ENCODE data around the gene SSR1. TPM values are rescaled to one million over a fixed set of nuclear protein-coding genes. Genes with fewer than 3 reads are reported as not detected.
"Not testable (repeated sequence)": the region's sequence is repeated elsewhere in the genome, so short reads cannot be mapped to it uniquely, and the experiment has no call there.

SSR1 gene
- total RNA-seq, 1 experiment from 2014 or later: 115 TPM

DNA sequence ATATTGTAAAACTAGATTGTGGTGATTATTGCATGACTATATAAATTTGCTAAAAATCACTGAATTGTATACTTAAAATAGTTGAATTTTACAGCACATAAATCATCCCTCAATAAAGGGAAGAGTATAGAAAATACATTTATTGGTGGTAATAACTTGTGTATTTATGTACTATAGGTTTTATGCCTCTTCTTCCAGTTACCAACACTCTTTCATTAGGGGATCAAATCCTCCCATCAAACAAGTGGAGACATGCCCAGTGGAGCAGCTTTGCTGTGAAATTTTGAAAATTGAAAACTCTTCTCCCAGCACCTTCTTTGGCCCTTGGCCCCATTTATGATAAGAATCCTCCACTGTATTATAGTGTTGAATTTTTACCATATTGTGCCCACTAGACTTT lies 10.1 kb upstream of the SSR1 start:
- Mint-ChIP-seq H3K4me3 (ENCODE audit: low read depth, unreplicated experiment) (no peak overlapping the region), H3K36me3 (ENCODE audit: insufficient read depth, unreplicated experiment) (no peaks in the 10 kb centered on the region), H3K4me1 (ENCODE audit: low read depth, unreplicated experiment) (no peaks in the 10 kb centered on the region), H3K27ac (ENCODE audit: unreplicated experiment) (no peak overlapping the region), H3K27me3 (ENCODE audit: unreplicated experiment) (peaks cover 17% of the 10 kb centered on the region), H3K9me3 (ENCODE audit: low read depth, unreplicated experiment) (no peaks in the 10 kb centered on the region)
- intact Hi-C loops (cut with micrococcal nuclease; ENCODE audit: unreplicated experiment): no loop called here
- TF ChIP-seq, protein P1, sequence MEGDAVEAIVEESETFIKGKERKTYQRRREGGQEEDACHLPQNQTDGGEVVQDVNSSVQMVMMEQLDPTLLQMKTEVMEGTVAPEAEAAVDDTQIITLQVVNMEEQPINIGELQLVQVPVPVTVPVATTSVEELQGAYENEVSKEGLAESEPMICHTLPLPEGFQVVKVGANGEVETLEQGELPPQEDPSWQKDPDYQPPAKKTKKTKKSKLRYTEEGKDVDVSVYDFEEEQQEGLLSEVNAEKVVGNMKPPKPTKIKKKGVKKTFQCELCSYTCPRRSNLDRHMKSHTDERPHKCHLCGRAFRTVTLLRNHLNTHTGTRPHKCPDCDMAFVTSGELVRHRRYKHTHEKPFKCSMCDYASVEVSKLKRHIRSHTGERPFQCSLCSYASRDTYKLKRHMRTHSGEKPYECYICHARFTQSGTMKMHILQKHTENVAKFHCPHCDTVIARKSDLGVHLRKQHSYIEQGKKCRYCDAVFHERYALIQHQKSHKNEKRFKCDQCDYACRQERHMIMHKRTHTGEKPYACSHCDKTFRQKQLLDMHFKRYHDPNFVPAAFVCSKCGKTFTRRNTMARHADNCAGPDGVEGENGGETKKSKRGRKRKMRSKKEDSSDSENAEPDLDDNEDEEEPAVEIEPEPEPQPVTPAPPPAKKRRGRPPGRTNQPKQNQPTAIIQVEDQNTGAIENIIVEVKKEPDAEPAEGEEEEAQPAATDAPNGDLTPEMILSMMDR (IDR thresholded peaks at IDR 0.05; ENCODE audit: unreplicated experiment): no peak
- BruUV-seq (replicated peaks): no TSS peak
- CTCF ChIA-PET: no interaction called here
- no peak for DNase-seq

DNA sequence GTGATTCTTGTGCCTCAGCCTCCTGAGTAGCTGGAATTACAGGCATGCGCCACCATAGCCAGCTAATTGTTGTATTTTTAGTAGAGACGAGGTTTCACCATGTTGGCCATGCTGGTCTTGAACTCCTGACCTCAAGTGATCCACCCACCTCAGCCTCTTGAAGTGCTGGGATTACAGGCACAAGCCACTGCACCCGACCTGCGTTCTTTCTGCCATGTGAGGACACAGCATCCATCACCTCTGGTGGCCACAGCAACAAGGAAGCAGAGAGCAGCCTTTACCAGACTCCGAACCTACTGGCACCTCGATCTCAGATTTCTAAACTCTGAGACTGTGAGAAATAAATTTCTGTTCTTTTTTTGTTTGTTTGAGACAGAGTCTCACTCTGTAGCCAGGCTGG lies 8.9 kb upstream of the SSR1 start:
- H3K27ac Mint-ChIP-seq (ENCODE audit: unreplicated experiment); H3K4me3 Mint-ChIP-seq (ENCODE audit: low read depth, unreplicated experiment); H3K4me1 Mint-ChIP-seq (ENCODE audit: low read depth, unreplicated experiment); BruUV-seq (replicated peaks); H3K36me3 Mint-ChIP-seq (ENCODE audit: insufficient read depth, unreplicated experiment); intact Hi-C loops (cut with micrococcal nuclease; ENCODE audit: unreplicated experiment); H3K9me3 Mint-ChIP-seq (ENCODE audit: low read depth, unreplicated experiment); DNase-seq: not testable (repeated sequence)
- peaks cover 17% of the 10 kb centered on the region for H3K27me3 Mint-ChIP-seq (ENCODE audit: unreplicated experiment)
- CTCF ChIA-PET: interaction anchor here (0.6 kb wide), 1 partner anchor 214 kb away, joined by 3 read pairs; the partner anchor contains the start of gene RREB1

DNA sequence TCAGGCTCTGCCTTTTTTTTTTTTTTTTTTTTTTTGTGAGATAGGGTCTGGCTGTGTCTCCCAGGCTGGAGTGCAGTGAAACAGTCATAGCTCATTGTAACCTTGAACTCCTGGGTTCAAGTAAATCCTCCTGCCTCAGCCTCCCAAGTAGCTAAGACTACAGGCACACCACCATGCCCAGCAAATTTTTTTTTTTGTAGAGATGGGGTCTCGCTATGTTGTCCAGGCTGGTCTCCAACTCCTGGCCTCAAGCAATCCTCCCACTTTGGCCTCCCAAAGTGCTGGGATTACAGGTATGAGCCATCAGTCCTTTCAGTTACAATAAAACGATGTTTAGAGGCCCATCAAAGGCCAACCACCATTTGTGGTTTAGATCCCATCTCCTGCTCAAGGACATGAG lies 6.4 kb upstream of the SSR1 start:
- peaks cover 13% of the 10 kb centered on the region for H3K27me3 Mint-ChIP-seq (ENCODE audit: unreplicated experiment)
- BruUV-seq (replicated peaks); H3K4me3 Mint-ChIP-seq (ENCODE audit: low read depth, unreplicated experiment); DNase-seq; H3K27ac Mint-ChIP-seq (ENCODE audit: unreplicated experiment); H3K36me3 Mint-ChIP-seq (ENCODE audit: insufficient read depth, unreplicated experiment); H3K9me3 Mint-ChIP-seq (ENCODE audit: low read depth, unreplicated experiment); CTCF ChIA-PET; intact Hi-C loops (cut with micrococcal nuclease; ENCODE audit: unreplicated experiment); H3K4me1 Mint-ChIP-seq (ENCODE audit: low read depth, unreplicated experiment): not testable (repeated sequence)

DNA sequence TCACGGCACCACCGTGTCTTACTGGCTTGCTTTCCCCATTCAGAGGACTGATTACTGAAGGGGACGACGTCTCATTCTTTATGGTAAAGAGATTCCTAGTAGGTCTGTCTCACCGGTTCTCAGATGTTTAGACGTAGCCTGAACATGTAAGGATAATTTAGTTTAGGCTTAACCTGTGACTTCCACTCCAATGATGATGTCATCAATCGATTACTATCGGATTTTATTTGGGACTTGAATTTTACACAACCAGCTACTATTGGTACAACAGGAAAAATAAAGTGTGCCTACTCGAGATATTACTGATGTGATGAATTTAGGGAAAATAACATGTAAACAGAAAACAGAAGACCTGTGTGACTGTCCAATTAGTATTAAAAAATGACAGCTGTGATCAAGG lies 4.5 kb upstream of the SSR1 start:
- TF ChIP-seq, protein P1 (IDR thresholded peaks at IDR 0.05; ENCODE audit: unreplicated experiment): no peak
- BruUV-seq (replicated peaks): no TSS peak
- Mint-ChIP-seq H3K9me3 (ENCODE audit: low read depth, unreplicated experiment) (no peaks in the 10 kb centered on the region), H3K36me3 (ENCODE audit: insufficient read depth, unreplicated experiment) (peaks cover 8% of the 10 kb centered on the region), H3K27ac (ENCODE audit: unreplicated experiment) (no peak overlapping the region), H3K4me1 (ENCODE audit: low read depth, unreplicated experiment) (no peaks in the 10 kb centered on the region), H3K27me3 (ENCODE audit: unreplicated experiment) (no peaks in the 10 kb centered on the region), H3K4me3 (ENCODE audit: low read depth, unreplicated experiment) (no peak overlapping the region)
- DNase-seq: no peak
- intact Hi-C loops (cut with micrococcal nuclease; ENCODE audit: unreplicated experiment): no loop called here
- CTCF ChIA-PET: no interaction called here

DNA sequence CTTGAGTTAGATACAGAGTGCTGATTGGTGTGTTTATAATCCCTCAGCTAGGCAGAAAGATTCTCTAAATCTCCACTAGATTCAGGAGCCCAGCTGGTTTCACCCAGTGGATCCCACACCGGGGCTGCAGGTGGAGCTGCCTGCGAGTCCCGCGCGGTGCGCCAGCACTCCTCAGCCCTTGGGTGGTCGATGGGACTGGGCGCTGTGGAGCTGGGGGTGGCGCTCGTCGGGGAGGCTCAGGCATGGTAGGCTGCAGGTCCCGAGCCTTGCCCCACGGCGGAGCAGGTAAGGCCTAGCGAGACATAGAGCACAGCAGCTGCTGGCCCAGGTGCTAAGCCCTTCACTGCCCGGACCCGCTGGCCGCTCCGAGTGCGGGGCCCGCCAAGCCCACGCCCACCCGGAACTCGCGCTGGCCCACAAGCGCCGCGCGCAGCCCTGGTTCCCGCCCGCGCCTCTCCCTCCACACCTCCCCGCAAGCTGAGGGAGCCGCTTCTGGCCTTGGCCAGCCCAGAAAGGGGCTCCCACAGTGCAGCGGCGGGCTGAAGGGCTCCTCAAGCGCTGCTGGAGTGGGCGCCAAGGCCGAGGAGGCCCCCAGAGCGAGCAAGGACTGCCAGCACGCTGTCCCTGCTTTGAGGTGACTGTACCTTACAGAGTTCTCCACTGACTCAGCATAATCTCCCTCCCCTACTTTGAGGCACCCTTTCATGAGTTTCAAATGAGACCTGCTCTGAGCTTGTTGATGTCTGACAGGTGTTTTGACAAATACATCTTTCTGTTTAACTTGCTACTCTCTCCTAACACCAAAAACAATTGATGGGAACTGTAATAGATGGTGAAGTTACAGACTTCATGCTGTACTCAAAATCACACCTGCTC lies 3.9 kb upstream of the SSR1 start:
- no TSS peak for BruUV-seq (replicated peaks)
- TF ChIP-seq, protein P1 (IDR thresholded peaks at IDR 0.05; ENCODE audit: unreplicated experiment): no peak
- CTCF ChIA-PET: no interaction called here
- no peak overlapping the region for H3K27ac Mint-ChIP-seq (ENCODE audit: unreplicated experiment)
- no peaks in the 10 kb centered on the region for H3K4me1 Mint-ChIP-seq (ENCODE audit: low read depth, unreplicated experiment)
- intact Hi-C loops (cut with micrococcal nuclease; ENCODE audit: unreplicated experiment): no loop called here
- no peak overlapping the region for H3K4me3 Mint-ChIP-seq (ENCODE audit: low read depth, unreplicated experiment)
- DNase-seq: no peak
- no peaks in the 10 kb centered on the region for H3K9me3 Mint-ChIP-seq (ENCODE audit: low read depth, unreplicated experiment)
- no peaks in the 10 kb centered on the region for H3K27me3 Mint-ChIP-seq (ENCODE audit: unreplicated experiment)
- peaks cover 14% of the 10 kb centered on the region for H3K36me3 Mint-ChIP-seq (ENCODE audit: insufficient read depth, unreplicated experiment)

Measured in Calu3 (cell line).